ENCODE measurements around the gene NPLOC4. TPM values are rescaled to one million over a fixed set of nuclear protein-coding genes. Genes with fewer than 3 reads are reported as not detected.
"Not testable (repeated sequence)": the region's sequence is repeated elsewhere in the genome, so short reads cannot be mapped to it uniquely, and the experiment has no call there.

The NPLOC4 gene
- total RNA-seq, 2 experiments from 2014 or later: 75.9 to 87.7 TPM

DNA sequence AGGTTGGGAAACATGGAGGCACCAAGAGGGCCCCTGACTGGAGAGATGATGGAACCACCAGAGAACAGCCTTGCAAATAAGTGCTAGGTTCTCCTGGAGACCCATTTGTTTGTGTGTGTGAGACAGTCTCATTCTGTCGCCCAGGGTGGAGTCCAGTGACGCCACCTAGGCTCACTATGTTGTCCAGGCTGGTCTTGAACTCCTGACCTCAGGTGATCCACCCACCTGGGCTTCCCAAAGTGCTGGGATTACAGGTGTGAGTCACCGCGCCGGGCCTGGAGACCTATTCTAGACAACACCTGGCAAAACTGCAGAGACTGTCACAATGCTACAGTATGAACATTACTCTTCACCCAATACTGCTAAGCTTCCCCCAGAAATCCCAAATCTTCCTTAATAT, 1.5 kb downstream of the NPLOC4 start:
- H3K9me3 Mint-ChIP-seq: no peaks in the 10 kb centered on the region
- H3K27ac Mint-ChIP-seq: peak overlapping the region; percentile 88
- intact Hi-C loops (cut with micrococcal nuclease): no loop called here
- DNase-seq: no peak
- peak overlapping the region; percentile 94 for H3K4me3 Mint-ChIP-seq
- CTCF ChIA-PET: interaction anchor here (0.5 to 1.4 kb wide), 2 partner anchors 34 to 60 kb away, joined by 3 to 5 read pairs; no protein-coding TSS in a partner anchor
- ATAC-seq: no peak
- POLR2A ChIA-PET: interaction anchor here (0.7 to 1.3 kb wide), 2 partner anchors 27 to 388 kb away, joined by 3 to 4 read pairs; no protein-coding TSS in a partner anchor
- peaks cover 22% of the 10 kb centered on the region for H3K4me1 Mint-ChIP-seq (ENCODE audit: low read depth)
- H3K36me3 Mint-ChIP-seq (ENCODE audit: low read depth): peaks cover 14% of the 10 kb centered on the region
- TF ChIP-seq, protein P1, sequence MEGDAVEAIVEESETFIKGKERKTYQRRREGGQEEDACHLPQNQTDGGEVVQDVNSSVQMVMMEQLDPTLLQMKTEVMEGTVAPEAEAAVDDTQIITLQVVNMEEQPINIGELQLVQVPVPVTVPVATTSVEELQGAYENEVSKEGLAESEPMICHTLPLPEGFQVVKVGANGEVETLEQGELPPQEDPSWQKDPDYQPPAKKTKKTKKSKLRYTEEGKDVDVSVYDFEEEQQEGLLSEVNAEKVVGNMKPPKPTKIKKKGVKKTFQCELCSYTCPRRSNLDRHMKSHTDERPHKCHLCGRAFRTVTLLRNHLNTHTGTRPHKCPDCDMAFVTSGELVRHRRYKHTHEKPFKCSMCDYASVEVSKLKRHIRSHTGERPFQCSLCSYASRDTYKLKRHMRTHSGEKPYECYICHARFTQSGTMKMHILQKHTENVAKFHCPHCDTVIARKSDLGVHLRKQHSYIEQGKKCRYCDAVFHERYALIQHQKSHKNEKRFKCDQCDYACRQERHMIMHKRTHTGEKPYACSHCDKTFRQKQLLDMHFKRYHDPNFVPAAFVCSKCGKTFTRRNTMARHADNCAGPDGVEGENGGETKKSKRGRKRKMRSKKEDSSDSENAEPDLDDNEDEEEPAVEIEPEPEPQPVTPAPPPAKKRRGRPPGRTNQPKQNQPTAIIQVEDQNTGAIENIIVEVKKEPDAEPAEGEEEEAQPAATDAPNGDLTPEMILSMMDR (IDR thresholded peaks at IDR 0.05): no peak
- no peaks in the 10 kb centered on the region for H3K27me3 Mint-ChIP-seq

- ChIA-PET CTCF (interaction anchor here (1.2 kb wide), 1 partner anchor 30 kb away, joined by 7 read pairs; no protein-coding TSS in a partner anchor), POLR2A (interaction anchor here (0.7 kb wide), 1 partner anchor 34 kb away, joined by 3 read pairs; no protein-coding TSS in a partner anchor)
These were observed 5.4 kb downstream of the NPLOC4 start for GRCh38 chr17:81631482-81631881.

GRCh38 chr17:81630274-81630673, 6.6 kb downstream of the NPLOC4 start:
- intact Hi-C loops (cut with micrococcal nuclease): no loop called here
- TF ChIP-seq, protein P1 (IDR thresholded peaks at IDR 0.05): no peak
- ChIA-PET POLR2A (interaction anchor here (0.6 to 1.1 kb wide), 4 partner anchors 10 to 20 kb away, joined by 3 to 5 read pairs (median 4); no protein-coding TSS in a partner anchor), CTCF (no interaction called here)
- H3K4me1 Mint-ChIP-seq (ENCODE audit: low read depth): peaks cover 12% of the 10 kb centered on the region
- no peak for ATAC-seq
- no peak for DNase-seq
- H3K36me3 Mint-ChIP-seq (ENCODE audit: low read depth): peaks cover 43% of the 10 kb centered on the region
- H3K9me3 Mint-ChIP-seq: no peaks in the 10 kb centered on the region
- H3K27me3 Mint-ChIP-seq: no peaks in the 10 kb centered on the region
- no peak overlapping the region for H3K4me3 Mint-ChIP-seq
- no peak overlapping the region for H3K27ac Mint-ChIP-seq

More at GRCh38 chr17:81631482-81631881, 5.4 kb downstream of the NPLOC4 start:
- Mint-ChIP-seq H3K9me3 (no peaks in the 10 kb centered on the region), H3K4me1 (ENCODE audit: low read depth) (peaks cover 19% of the 10 kb centered on the region), H3K27ac (peak overlapping the region; percentile 55), H3K36me3 (ENCODE audit: low read depth) (peaks cover 38% of the 10 kb centered on the region), H3K4me3 (no peak overlapping the region), H3K27me3 (no peaks in the 10 kb centered on the region)
- intact Hi-C loops (cut with micrococcal nuclease): no loop called here
- TF ChIP-seq, protein P1 (IDR thresholded peaks at IDR 0.05): no peak
- ATAC-seq (no peak), DNase-seq (no peak)

DNA sequence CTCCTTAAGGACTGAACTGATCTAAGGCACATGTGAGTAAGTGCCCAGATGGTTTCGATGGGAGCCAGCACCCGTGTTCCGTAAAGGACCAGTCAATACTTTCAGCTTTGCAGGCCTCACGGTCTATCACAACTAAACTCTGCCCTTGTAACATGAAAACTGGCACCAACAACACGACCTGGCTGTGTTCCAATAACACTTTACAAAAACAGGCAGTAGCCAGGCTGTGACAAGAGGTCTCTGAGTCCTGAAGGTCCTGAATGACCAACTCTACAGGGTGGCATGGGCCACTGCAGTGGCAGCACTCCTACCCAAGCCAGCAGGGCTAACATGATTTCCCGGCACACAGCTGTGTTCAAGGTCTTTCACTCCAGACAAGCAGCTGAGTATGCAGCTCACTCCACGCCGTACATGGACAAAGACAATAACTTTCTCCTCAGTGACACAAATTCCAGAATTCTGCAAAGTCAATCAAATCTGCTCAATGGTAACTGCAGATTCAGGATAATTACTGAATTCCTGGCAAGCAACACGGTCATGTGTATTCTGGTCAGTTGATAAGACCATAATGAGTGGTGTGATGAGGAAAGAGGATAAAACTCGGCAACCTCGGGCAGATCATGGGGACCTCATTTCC, 15.3 kb downstream of the NPLOC4 start:
- CTCF ChIA-PET: interaction anchor here (1.7 kb wide), 1 partner anchor 21 kb away, joined by 5 read pairs; no protein-coding TSS in a partner anchor
- H3K27ac Mint-ChIP-seq: no peak overlapping the region

GRCh38 chr17:81618307-81618706, 18.6 kb downstream of the NPLOC4 start:
- DNase-seq; intact Hi-C loops (cut with micrococcal nuclease); H3K4me3 Mint-ChIP-seq; ATAC-seq; CTCF ChIA-PET; H3K27me3 Mint-ChIP-seq; POLR2A ChIA-PET; H3K27ac Mint-ChIP-seq; H3K9me3 Mint-ChIP-seq: not testable (repeated sequence)
- Mint-ChIP-seq H3K4me1 (ENCODE audit: low read depth) (peaks cover 26% of the 10 kb centered on the region), H3K36me3 (ENCODE audit: low read depth) (peaks cover 56% of the 10 kb centered on the region)

More for the DNA sequence above, 15.3 kb downstream of the NPLOC4 start:
- peaks cover 13% of the 10 kb centered on the region for H3K4me1 Mint-ChIP-seq (ENCODE audit: low read depth)
- intact Hi-C loops (cut with micrococcal nuclease): no loop called here
- POLR2A ChIA-PET: interaction anchor here (1.6 kb wide), 1 partner anchor 14 kb away, joined by 5 read pairs; no protein-coding TSS in a partner anchor
- no peaks in the 10 kb centered on the region for H3K9me3 Mint-ChIP-seq
- TF ChIP-seq, protein P1 (IDR thresholded peaks at IDR 0.05): no peak
- H3K4me3 Mint-ChIP-seq: no peak overlapping the region
- ATAC-seq (no peak), DNase-seq (no peak)
- no peaks in the 10 kb centered on the region for H3K27me3 Mint-ChIP-seq
- H3K36me3 Mint-ChIP-seq (ENCODE audit: low read depth): peaks cover 55% of the 10 kb centered on the region

Data from activated CD8-positive, alpha-beta T cell treated with anti-CD3 and anti-CD28 coated beads for 36 hours (primary cell).